ENCODE data around the gene MFAP5. TPM values are rescaled to one million over a fixed set of nuclear protein-coding genes. Genes with fewer than 3 reads are reported as not detected.

The MFAP5 gene
- total RNA-seq, 1 donor from 2014 or later: 174 TPM

- intact Hi-C loops (cut with DNase I): loop anchor here (2.0 to 5.0 kb wide), 2 partner anchors 209 to 356 kb away; no protein-coding TSS in a partner anchor
- Histone ChIP-seq H3K27ac (peak overlapping the region; percentile 31 to 63), H3K27me3 (no peaks in the 10 kb centered on the region), H3K4me1 (peaks cover 6 to 7% of the 10 kb centered on the region in 2 donors), H3K36me3 (no peaks in the 10 kb centered on the region), H3K9me3 (no peaks in the 10 kb centered on the region), H3K4me3 (peak overlapping the region in 1 of 2 donors; percentile 16)
- no peak for TF ChIP-seq CTCF (IDR thresholded peaks at IDR 0.05)
- DNase-seq (ENCODE audit: low spot score in 2 of 2): peak in 1 of 2 donors; percentile 62
Observed at GRCh38 chr12:8681129-8681884, 18.7 kb upstream of the MFAP5 start.

- intact Hi-C loops (cut with DNase I): loop anchor here (2.0 to 5.0 kb wide), 2 partner anchors 210 to 357 kb away; no protein-coding TSS in a partner anchor
- Histone ChIP-seq H3K9me3 (no peaks in the 10 kb centered on the region), H3K36me3 (no peaks in the 10 kb centered on the region), H3K27ac (no peak overlapping the region), H3K4me3 (no peak overlapping the region), H3K4me1 (peaks cover 6 to 7% of the 10 kb centered on the region in 2 donors), H3K27me3 (no peaks in the 10 kb centered on the region)
- peak in 1 of 3 experiments; percentile 17 for TF ChIP-seq CTCF (IDR thresholded peaks at IDR 0.05)
- no peak for DNase-seq (ENCODE audit: low spot score in 2 of 2)
Observed at GRCh38 chr12:8680533-8680932, 17.9 kb upstream of the MFAP5 start.

GRCh38 chr12:8678661-8679111 lies 16.1 kb upstream of the MFAP5 start:
- no peak overlapping the region for H3K4me3 ChIP-seq
- no peak for TF ChIP-seq CTCF (IDR thresholded peaks at IDR 0.05)
- H3K36me3 ChIP-seq: no peaks in the 10 kb centered on the region
- peaks cover 6 to 7% of the 10 kb centered on the region in 2 donors for H3K4me1 ChIP-seq
- H3K27me3 ChIP-seq: no peaks in the 10 kb centered on the region
- no peaks in the 10 kb centered on the region for H3K9me3 ChIP-seq
- intact Hi-C loops (cut with DNase I): no loop called here
- H3K27ac ChIP-seq: no peak overlapping the region
- peak in 1 of 2 donors; percentile 49 for DNase-seq (ENCODE audit: low spot score in 2 of 2)

GRCh38 chr12:8677362-8677761 lies 14.7 kb upstream of the MFAP5 start:
- Histone ChIP-seq H3K4me3 (no peak overlapping the region), H3K36me3 (no peaks in the 10 kb centered on the region), H3K27ac (no peak overlapping the region), H3K27me3 (no peaks in the 10 kb centered on the region), H3K9me3 (no peaks in the 10 kb centered on the region), H3K4me1 (peaks cover 6 to 7% of the 10 kb centered on the region in 2 donors)
- intact Hi-C loops (cut with DNase I): no loop called here
- no peak for TF ChIP-seq CTCF (IDR thresholded peaks at IDR 0.05)
- no peak for DNase-seq (ENCODE audit: low spot score in 2 of 2)

GRCh38 chr12:8676651-8677050 lies 14.0 kb upstream of the MFAP5 start:
- H3K27ac ChIP-seq: no peak overlapping the region
- H3K27me3 ChIP-seq: no peaks in the 10 kb centered on the region
- H3K4me3 ChIP-seq: no peak overlapping the region
- H3K36me3 ChIP-seq: no peaks in the 10 kb centered on the region
- H3K9me3 ChIP-seq: no peaks in the 10 kb centered on the region
- peaks cover 3 to 4% of the 10 kb centered on the region in 2 donors for H3K4me1 ChIP-seq
- DNase-seq (ENCODE audit: low spot score in 2 of 2): peak in 1 of 2 donors; percentile 22
- intact Hi-C loops (cut with DNase I): no loop called here
- TF ChIP-seq CTCF (IDR thresholded peaks at IDR 0.05): no peak

Measured in ascending aorta (tissue), 2 donors.